Epithelial cell of prostate (primary cell): ENCODE measurements around the gene SNORC.
"Not testable (repeated sequence)": the region's sequence is repeated elsewhere in the genome, so short reads cannot be mapped to it uniquely, and the experiment has no call there.

Source experiments
- DNase-seq: peaks from one replicate; pipeline ENCODE4 v3.0.0-alpha.2; 2011; ENCODE audit warnings: low read depth, low spot score
- H3K27ac ChIP-seq: fragments of 450-650 bp; 2 replicates; pipeline ENCODE4 v1.5.1; 2017; ENCODE audit warnings: mild to moderate bottlenecking

SNORC gene

GRCh38 chr2:232893834-232894233 is 23.8 kb downstream of the SNORC start:
- no peak for DNase-seq
- no peak overlapping the region for H3K27ac ChIP-seq

- no peak for DNase-seq
Observed at GRCh38 chr2:232894251-232894650, 24.2 kb downstream of the SNORC start.

GRCh38 chr2:232894746-232895145 is 24.7 kb downstream of the SNORC start:
- no peak for DNase-seq
- no peak overlapping the region for H3K27ac ChIP-seq

More at GRCh38 chr2:232894251-232894650, 24.2 kb downstream of the SNORC start:
- H3K27ac ChIP-seq, result no peak overlapping the region

- H3K27ac ChIP-seq, result no peak overlapping the region
- DNase-seq, result no peak
Observed at GRCh38 chr2:232896111-232896510, 26.0 kb downstream of the SNORC start.

- H3K27ac ChIP-seq, result no peak overlapping the region
- DNase-seq, result no peak
Observed at GRCh38 chr2:232896720-232897597, 26.9 kb downstream of the SNORC start.

GRCh38 chr2:232897598-232898408 is 27.7 kb downstream of the SNORC start:
- no peak overlapping the region for H3K27ac ChIP-seq
- DNase-seq, result no peak

GRCh38 chr2:232898592-232899543 is 28.8 kb downstream of the SNORC start:
- H3K27ac ChIP-seq, result no peak overlapping the region
- DNase-seq, result no peak

GRCh38 chr2:232900811-232901735 is 31.0 kb downstream of the SNORC start:
- H3K27ac ChIP-seq, result peak overlapping the region; percentile 44

GRCh38 chr2:232901736-232902578 is 31.9 kb downstream of the SNORC start:
- H3K27ac ChIP-seq, result peak overlapping the region; percentile 44

More at GRCh38 chr2:232900811-232901735, 31.0 kb downstream of the SNORC start:
- no peak for DNase-seq

GRCh38 chr2:232903989-232904388 is 33.9 kb downstream of the SNORC start:
- no peak for DNase-seq
- no peak overlapping the region for H3K27ac ChIP-seq

More at GRCh38 chr2:232901736-232902578, 31.9 kb downstream of the SNORC start:
- DNase-seq, result peak; percentile 46

GRCh38 chr2:232906867-232907717 is 37.0 kb downstream of the SNORC start:
- not testable (repeated sequence) for DNase-seq, H3K27ac ChIP-seq

- not testable (repeated sequence) for H3K27ac ChIP-seq
Observed at GRCh38 chr2:232907718-232908085, 37.6 kb downstream of the SNORC start.

GRCh38 chr2:232908695-232909094 is 38.6 kb downstream of the SNORC start:
- no peak for DNase-seq
- no peak overlapping the region for H3K27ac ChIP-seq

More at GRCh38 chr2:232907718-232908085, 37.6 kb downstream of the SNORC start:
- DNase-seq, result not testable (repeated sequence)

- no peak overlapping the region for H3K27ac ChIP-seq
- no peak for DNase-seq
Observed at GRCh38 chr2:232910376-232910775, 40.3 kb downstream of the SNORC start.

GRCh38 chr2:232911712-232912277 is 41.7 kb downstream of the SNORC start:
- no peak for DNase-seq
- no peak overlapping the region for H3K27ac ChIP-seq

GRCh38 chr2:232913903-232914302 is 43.8 kb downstream of the SNORC start:
- no peak for DNase-seq
- H3K27ac ChIP-seq, result no peak overlapping the region

GRCh38 chr2:232919141-232919540 is 49.1 kb downstream of the SNORC start:
- DNase-seq, result no peak
- H3K27ac ChIP-seq, result no peak overlapping the region
